Muscle of leg (tissue), 11 donors: ENCODE measurements around the gene STARD8. TPM values are rescaled to one million over a fixed set of nuclear protein-coding genes. Genes with fewer than 3 reads are reported as not detected.
A peak's percentile ranks its signal among the peaks of the same experiment; 100 is the strongest.
"Not testable (repeated sequence)": the region's sequence is repeated elsewhere in the genome, so short reads cannot be mapped to it uniquely, and the experiment has no call there.

Experiments
- DNase-seq: peaks from one replicate; pipeline ENCODE4 v3.0.0; 2013
- H3K27ac ChIP-seq: one replicate; pipeline ENCODE4 v1.5.1; 2013; ENCODE audit warnings: mild to moderate bottlenecking, low read length, control low read depth
- H3K27me3 ChIP-seq: one replicate; pipeline ENCODE4 v1.6.1; 2013; ENCODE audit warnings: low read length; ENCODE audit not compliant: control insufficient read depth, insufficient read depth
- H3K36me3 ChIP-seq: one replicate; pipeline ENCODE4 v1.6.1; 2013; ENCODE audit warnings: low read length; ENCODE audit not compliant: control insufficient read depth, insufficient read depth
- H3K4me1 ChIP-seq: one replicate; pipeline ENCODE4 v1.6.1; 2013; ENCODE audit warnings: low read length; ENCODE audit not compliant: control insufficient read depth, insufficient read depth
- H3K4me3 ChIP-seq: one replicate; pipeline ENCODE4 v1.5.1; 2013; ENCODE audit warnings: low read length, control low read depth
- H3K9me3 ChIP-seq: replicated peaks from 2 replicates; pipeline ENCODE4 v1.6.1; 2013; ENCODE audit warnings: low read depth, low read length; ENCODE audit not compliant: control insufficient read depth
- WGBS: methylation state at CpG from one replicate; pipeline ENCODE4 v1.1.5; 2013; ENCODE audit warnings: missing lambda C conversion rate; ENCODE audit not compliant: insufficient coverage; 5-methylcytosine and 5-hydroxymethylcytosine counted together
- polyA plus RNA-seq, 8 donors: library from polyadenylated mRNA; unstranded; fragments of 120-200 nt; gene quantifications; one replicate each; pipeline versions ENCODE4 v1.2.1 to v1.2.3, GENCODE V29; 2013; ENCODE audit warnings: inconsistent platforms in 1 of 8, low replicate concordance in 1 of 8; ENCODE audit not compliant: insufficient read length in 8 of 8, insufficient read depth in 1 of 8
- total RNA-seq: library from RNA; stranded (reverse); fragments of 120-200 nt; gene quantifications from one replicate; pipeline ENCODE4 v1.2.4, GENCODE V29; 2013

STARD8 gene
- total and polyA plus RNA-seq, 9 donors, result 13.1 to 20.2 (median 16.9) TPM

DNA sequence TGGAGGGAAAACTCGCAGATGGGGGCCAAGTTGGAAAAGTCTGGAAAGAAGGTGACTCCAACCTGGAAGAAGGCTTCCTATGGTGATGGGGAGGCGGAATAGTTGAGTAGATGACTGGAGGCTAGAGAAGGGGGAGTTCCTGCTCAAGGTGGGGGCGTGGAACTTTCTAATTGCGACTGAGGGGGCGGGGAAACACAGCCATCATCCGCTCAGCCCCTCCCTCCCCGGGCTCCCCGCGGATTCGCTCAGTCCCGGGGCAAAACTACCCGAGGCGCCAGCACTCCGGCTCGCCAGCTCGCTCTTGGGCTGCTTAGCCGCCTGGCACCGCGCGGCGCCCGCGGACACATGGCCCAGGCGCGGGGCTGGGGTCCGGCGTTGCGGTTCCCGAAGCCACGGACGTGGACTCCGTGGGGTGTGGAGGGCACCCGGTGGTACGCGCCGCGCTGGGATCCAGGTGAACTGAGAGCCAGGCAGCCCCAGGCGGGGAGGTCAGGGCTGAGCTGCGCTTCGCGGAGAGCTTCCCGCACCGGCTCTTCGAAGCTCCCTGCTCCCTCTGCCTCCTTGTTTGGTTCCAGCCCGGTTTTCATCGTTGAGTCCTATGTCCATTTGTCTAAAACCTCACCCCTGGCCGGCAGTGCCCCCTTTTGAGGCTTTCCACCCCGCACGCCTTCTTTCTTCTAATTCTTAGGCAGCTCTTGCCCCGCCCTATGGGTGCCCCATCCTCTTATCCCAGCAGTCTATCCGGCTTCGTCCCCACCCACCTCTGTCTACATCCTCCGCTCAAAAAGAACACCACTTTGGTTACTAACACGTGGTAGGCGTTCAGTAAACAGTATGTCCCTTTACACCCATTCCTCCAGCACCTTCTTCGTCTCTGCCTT is 38.9 kb downstream of the STARD8 start:
- DNase-seq, result peak; percentile 62
- 28% methylated on average over 55 of the region's 56 CpGs for WGBS
- Histone ChIP-seq H3K36me3 (no peaks in the 10 kb centered on the region), H3K9me3 (no peaks in the 10 kb centered on the region), H3K4me1 (peaks cover 14% of the 10 kb centered on the region), H3K27ac (peak overlapping the region; percentile 42), H3K27me3 (peaks cover 40% of the 10 kb centered on the region), H3K4me3 (peak overlapping the region; percentile 34)

GRCh38 chrX:68688931-68689330 is 41.5 kb downstream of the STARD8 start:
- WGBS, result no CpG with 5 or more reads among the region's 8 CpGs
- H3K4me1 ChIP-seq, result peaks cover 19% of the 10 kb centered on the region
- not testable (repeated sequence) for H3K4me3 ChIP-seq, H3K36me3 ChIP-seq, H3K9me3 ChIP-seq, DNase-seq, H3K27ac ChIP-seq
- peaks cover 44% of the 10 kb centered on the region for H3K27me3 ChIP-seq

DNA sequence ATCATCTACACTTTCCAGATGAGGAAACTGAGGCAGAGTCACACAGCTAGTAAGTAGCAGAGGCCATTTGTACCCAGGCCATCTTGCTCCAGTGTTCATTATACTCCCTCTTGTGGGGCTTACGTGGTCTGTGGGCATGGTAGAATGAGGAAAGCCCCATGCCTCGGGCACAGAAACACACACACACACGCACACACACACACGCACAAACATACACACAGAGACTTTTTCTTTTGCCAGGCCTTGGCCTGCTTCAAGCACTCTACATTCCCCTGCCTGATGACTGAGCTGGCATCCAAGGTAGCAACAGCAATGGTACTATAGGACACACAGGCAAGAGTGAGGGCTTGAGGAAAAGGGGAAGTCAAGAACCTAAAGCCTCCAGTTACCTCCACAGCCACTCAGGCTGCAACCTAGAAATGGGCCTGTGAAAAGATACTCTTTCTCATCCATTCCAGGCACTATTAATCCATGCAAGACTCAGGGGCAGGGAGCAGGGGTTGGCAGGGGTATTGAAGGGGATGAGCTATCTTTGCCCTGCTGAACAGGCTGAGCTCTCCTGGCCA is 43.6 kb downstream of the STARD8 start:
- DNase-seq, result no peak

GRCh38 chrX:68691921-68692320 is 44.5 kb downstream of the STARD8 start:
- H3K4me1 ChIP-seq, result peaks cover 24% of the 10 kb centered on the region
- H3K9me3 ChIP-seq, result no peaks in the 10 kb centered on the region
- no peak overlapping the region for H3K4me3 ChIP-seq
- H3K27me3 ChIP-seq, result peaks cover 46% of the 10 kb centered on the region
- H3K27ac ChIP-seq, result no peak overlapping the region
- no peaks in the 10 kb centered on the region for H3K36me3 ChIP-seq
- WGBS, result 90% methylated on average over 2 of the region's 2 CpGs
- no peak for DNase-seq

More for the DNA sequence above, 43.6 kb downstream of the STARD8 start:
- Histone ChIP-seq H3K27me3 (peaks cover 52% of the 10 kb centered on the region), H3K9me3 (no peaks in the 10 kb centered on the region), H3K4me1 (peaks cover 22% of the 10 kb centered on the region), H3K36me3 (no peaks in the 10 kb centered on the region), H3K4me3 (no peak overlapping the region), H3K27ac (no peak overlapping the region)
- no CpG with 5 or more reads among the region's 4 CpGs for WGBS

DNA sequence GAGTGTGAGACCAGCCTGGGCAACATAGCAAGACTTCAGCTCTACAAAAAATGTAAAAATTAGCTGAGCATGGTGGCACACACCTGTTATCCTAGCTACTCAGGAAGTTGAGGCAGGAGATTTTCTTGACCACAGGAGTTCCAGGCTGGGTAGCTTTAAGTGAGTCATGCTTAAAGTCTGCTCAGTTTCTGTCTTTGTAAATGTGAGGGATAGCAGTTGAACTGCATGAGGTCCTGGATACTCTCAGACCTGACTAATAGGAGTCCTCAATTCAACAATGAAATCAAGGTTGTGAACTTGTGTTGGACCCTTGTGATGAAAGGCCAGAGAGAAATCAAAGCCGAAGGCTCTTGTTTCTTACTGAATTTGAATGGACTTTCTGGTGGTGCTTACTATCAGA is 45.2 kb downstream of the STARD8 start:
- Histone ChIP-seq H3K4me3 (no peak overlapping the region), H3K9me3 (no peaks in the 10 kb centered on the region), H3K27me3 (peaks cover 51% of the 10 kb centered on the region), H3K36me3 (no peaks in the 10 kb centered on the region), H3K4me1 (peaks cover 24% of the 10 kb centered on the region), H3K27ac (peak overlapping the region; percentile 10)
- 78% methylated on average over 1 of the region's 1 CpG for WGBS
- DNase-seq, result no peak

DNA sequence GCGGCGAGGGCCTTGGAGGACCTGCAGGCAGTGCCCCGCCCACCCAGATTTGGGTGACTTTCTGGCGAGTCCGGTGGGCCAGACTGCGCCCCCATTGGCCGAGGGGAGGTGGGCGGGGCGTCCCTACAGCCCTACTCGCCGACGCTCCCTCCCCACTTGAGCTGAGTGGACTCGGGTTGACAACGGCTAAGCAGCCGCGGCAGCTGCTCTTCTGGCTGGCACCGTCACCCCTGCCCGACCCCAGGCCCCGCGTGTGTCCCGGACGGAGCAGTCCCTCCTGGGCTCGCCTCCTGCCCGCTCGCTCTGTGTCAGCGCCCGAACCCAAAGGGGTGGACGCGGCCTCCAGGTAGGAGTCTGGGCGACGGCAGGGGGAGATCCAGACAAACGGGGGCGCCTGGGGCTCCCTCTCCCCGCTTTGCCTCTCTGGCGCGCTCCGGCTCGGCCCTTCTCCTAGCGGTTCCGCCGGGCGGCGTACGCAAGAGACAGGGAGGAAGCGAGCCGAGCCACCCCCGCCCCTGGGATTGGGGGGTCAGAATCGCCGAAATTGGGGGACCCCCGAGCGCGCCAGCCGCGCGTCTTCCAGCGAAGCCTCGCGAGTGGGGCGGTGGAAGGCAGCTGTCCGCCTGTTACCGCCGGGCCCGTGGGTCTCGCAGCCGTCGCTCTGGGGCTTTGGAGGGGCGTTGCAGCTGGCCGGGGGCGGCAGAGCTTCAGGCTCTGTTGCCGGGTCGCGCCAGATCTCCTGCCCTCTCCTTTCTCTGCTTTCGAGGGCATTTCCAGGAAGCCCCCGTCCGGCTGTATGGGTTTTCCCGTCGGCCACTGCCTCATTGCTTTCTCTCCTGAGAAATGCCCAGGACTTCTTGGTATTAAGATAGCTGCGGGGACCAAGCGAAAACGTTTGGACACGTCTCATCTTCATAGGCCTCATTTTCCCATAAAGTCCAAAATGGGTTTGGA is 46.3 kb downstream of the STARD8 start:
- H3K27ac ChIP-seq, result peak overlapping the region; percentile 88
- 31% methylated on average over 70 of the region's 81 CpGs for WGBS
- DNase-seq, result peak; percentile 90
- H3K27me3 ChIP-seq, result peaks cover 59% of the 10 kb centered on the region
- H3K4me3 ChIP-seq, result peak overlapping the region; percentile 75
- H3K4me1 ChIP-seq, result peaks cover 24% of the 10 kb centered on the region
- H3K9me3 ChIP-seq, result no peaks in the 10 kb centered on the region
- H3K36me3 ChIP-seq, result no peaks in the 10 kb centered on the region

DNA sequence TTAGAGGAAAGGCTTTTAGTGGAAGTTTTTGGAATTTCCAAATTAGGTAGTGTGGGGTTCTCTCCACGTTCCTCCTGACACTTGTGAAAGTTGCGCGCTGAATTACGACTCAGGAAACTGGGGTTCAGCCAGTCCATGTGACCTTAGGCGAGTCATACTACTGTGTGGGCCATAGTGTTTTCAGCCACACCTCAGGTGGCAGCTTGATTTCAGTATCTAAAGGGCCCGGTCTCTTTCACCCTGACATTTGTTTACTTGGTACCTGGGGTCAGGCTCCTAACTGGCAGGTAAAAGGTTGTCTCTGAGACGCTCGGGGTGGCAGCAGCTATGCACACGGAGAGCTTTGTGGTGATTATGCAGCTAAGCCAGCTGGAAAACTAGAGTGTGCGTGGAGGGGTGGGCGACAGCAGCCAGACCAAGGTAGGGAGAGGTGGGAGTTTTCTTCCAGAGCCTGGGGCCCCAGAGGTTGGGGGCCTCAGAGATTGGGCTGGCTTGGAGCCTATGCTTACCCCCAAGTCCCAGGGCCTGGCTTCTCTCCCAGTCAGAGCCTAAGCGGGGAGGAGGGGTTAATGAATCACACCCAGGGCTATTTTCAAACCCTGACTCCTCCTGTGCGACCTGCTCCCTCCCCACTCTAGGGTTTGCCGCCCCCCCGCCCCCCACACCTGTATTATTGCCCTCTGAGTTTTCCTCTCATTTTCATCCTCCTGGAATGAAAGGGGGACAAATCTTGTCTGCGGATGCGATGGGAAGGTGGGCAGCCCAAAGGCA is 47.2 kb downstream of the STARD8 start:
- Histone ChIP-seq H3K27ac (peak overlapping the region; percentile 88), H3K27me3 (peaks cover 63% of the 10 kb centered on the region), H3K36me3 (no peaks in the 10 kb centered on the region), H3K4me3 (peak overlapping the region; percentile 75), H3K9me3 (no peaks in the 10 kb centered on the region), H3K4me1 (peaks cover 29% of the 10 kb centered on the region)
- no peak for DNase-seq
- WGBS, result 46% methylated on average over 8 of the region's 17 CpGs

DNA sequence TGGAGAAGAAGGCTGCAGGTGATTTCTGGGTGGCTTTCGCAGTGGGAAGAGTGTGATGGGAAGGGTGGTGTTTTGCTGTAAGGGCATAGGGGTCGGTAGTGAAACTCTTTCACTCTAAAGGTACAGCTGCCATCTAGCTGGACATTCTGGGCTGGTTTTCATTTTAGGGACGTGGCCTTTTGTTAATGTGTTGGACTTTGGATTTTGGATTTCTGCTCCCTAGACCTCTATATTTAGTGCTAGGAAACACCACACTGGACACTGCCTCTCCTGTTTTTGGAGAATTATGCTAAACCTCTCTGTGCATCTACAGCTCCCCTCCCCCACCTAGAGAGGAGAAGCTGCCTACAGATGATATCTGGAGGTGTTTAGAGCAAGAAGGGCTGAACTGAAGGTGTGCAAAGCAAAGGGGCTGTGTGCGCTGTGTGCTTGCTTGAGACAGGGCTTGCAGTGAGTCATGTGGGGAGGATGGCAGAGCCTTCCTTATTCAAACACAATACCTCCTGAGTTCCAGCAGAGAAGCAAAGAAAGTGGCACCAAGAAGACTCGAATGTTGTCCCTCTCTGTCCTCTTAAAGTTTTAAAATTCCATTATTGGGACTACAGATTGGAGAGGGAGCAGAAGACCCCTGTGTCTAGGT is 47.9 kb downstream of the STARD8 start:
- Histone ChIP-seq H3K27me3 (peaks cover 61% of the 10 kb centered on the region), H3K36me3 (no peaks in the 10 kb centered on the region), H3K4me1 (peaks cover 34% of the 10 kb centered on the region), H3K4me3 (peak overlapping the region; percentile 75), H3K27ac (peak overlapping the region; percentile 40), H3K9me3 (no peaks in the 10 kb centered on the region)
- WGBS, result no CpG with 5 or more reads among the region's 5 CpGs
- DNase-seq, result no peak
